ENCODE results near the gene PDXDC1.
"Not testable (repeated sequence)": the region's sequence is repeated elsewhere in the genome, so short reads cannot be mapped to it uniquely, and the experiment has no call there.

The PDXDC1 gene

DNA sequence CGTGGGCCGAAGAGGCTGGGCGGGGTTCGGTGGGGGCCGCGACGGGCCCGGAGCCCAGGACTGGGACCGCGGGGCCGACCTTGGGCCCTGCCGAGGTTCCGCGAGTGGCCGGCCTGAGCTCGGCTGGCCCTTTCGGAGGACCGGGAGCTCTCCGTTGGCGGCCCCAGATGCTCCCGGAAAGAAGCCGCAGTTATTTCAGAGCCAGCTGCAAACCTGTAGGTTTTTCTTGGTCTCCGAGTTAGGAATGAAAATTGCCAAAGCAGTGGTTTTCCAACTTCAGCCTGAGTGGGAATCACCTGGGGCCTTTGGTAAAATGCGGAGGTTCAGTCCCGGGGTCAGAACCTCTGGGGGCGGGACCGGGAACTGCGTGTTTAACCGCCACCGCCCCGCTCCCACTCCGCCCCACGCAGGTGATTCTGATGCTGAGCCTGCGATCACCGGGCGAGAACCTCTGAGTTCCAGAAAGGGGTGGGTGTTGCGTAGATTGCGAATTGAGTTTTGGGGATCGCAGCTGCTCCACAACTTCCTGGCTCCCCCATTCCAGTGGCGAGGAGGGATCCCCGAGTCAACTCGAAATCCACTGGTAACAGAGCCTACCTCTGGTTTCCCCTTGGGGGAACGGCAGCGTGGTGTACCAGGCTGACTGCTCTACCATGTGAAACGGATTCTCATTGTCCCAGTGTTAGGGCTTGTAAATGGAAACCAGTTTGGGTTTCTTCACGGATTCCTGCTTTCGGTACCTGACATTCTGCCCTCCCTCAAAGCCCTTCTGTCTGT, 780 bp downstream of the PDXDC1 start:
- DNase-seq: peak; percentile 64

DNA sequence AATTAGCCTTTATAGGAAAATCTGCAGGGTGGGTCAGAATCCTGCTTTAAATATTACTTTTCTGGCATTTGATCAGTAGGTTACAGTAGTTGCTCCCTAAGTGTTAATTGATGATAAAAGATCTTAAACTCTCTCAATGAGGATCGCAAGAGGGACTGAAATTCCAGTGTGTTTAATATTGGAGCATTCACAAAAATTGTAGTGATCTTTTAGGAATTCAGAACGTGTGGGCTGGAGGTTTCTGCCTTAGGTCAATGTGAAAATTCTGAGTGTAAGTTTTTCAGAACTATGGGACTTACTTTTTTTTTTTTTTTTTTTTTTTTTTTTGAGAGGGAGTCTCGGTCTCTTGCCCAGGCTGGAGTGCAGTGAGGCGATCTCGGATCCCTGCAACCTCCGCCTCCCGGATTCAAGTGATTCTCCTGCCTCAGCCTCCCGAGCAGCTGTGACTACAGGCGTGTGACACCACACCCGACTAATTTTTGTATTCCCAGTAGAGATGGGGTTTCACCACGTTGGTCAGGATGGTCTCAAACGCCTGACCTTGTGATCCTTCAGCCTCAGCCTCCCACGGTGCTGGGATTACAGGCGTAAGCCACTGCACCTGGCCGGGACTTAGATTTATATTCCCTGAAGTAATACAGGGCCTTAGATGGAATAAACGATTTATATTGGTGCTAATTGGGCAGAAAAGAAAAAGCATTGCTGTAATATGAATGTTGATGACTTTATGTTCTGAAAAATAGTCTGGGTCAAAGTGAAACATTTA, 2.3 kb downstream of the PDXDC1 start:
- DNase-seq: not testable (repeated sequence)

DNA sequence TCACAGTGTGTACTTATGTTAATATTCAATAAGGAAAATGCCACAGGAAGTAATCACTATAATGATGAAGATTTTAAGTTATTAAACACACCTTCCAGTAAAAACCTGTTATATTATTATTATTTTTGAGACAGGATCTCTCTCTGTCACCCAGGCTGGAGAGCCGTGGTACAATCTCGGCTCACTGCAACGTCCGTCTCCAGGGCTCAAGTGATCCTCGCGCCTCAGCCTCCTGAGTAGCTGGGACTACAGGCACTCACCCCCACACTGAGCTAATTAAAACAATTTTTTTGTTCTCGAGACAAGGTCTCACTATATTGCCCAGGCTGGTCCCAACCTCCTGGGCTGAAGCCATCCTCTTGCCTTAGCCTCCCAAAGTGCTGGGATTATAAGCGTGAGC, 3.5 kb downstream of the PDXDC1 start:
- not testable (repeated sequence) for DNase-seq

DNA sequence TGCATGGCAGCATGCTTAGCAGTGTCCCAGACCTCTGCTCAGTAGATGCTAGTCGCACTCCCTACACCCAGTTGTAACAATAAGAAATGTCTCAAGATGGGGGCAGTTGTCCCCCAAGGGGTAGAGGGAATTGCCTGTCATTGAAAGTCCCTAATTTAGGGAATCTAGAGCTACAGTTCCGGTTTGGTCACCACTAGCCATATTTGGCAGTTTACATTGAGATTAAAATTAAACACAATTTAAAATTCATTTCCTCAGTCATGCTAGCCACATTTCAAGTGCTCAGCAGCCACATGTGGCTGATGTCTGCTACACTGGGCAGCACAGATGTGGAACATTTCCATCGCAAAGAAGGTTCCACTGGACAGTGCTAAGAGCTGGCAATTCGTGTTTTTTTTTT, 4.1 kb downstream of the PDXDC1 start:
- DNase-seq: not testable (repeated sequence)

DNA sequence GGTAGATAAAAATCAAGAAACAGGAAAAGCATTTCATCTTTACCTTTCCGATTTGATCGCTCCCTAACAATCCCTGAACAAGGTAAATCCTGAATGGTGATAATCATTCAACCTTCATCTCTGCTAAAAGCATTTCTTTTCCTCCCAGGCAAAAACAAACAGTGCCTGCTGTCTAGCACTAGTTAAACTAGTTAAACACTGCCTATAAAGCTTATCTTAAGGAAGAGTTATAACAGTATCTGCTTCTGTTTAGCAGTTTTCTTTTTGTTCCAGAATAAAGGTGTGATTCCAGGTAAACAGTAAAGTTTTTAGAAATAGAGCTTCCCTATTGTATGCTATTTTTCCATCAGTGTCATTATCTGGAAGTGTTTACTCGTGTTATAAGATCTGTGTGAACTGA, 6.4 kb downstream of the PDXDC1 start:
- not testable (repeated sequence) for DNase-seq

DNA sequence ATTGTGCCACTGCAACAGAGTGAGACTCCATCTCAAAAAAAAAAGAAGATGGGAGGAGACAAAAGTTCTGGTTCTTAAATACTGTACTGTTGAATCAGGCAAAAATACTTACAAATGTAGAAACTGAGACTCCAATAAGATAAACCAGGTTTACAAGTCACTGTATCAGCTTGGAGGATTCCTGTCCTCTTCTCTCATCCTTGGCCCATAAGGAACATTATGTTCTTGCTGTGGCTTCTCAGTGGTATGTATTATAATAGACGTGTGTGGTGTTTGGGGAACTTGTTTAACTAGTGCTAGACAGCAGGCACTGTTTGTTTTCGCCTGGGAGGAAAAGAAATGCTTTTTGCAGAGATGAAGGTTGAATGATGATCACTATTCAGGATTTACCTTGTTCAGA, 7.7 kb downstream of the PDXDC1 start:
- DNase-seq: not testable (repeated sequence)

DNA sequence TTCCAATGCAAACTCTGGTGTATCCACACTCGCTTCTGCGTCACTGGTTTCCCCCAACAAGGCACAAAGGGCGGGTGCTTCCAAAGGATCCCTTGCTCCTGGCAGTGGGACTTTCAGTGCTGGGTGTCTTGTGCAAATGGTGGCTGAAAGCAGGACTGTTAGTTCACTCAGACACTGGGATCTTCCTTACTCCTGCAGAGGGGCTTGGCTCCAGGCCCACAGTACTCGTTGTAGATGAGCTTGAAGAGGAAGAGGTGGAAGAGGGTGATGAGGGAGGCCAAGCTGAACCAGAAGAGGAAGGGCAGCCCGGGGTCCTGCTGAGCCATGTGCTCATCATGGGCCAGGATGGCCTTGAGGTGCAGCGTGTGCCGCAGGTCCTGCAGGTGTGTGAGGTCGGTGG, 13.3 kb downstream of the PDXDC1 start:
- DNase-seq: not testable (repeated sequence)

DNA sequence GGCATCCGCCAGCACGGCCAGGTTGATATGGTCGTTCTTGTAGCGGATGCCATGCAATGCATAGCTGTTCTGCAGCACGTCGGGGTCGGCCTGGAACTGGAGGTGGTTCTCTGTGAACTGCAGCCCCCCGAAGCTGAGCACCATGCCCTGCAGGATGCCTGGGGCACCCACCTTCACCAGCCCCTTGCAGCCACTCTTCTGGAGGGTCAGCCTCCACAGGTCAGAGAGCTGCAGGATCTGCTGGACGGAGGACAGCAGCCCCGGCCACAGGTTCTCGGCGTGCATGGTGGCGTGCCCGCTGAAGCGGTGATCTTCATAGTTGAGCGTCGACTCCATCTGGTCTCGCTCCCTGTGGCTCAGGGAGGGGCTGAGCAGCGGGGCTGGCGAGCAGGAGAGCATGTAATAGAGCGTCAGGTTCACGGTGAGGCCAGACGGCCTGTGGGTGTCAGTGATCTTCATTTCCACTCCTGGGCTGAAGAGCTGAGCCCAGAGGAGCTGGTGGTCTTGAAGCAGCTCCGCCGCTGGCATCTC, 13.9 kb downstream of the PDXDC1 start:
- not testable (repeated sequence) for DNase-seq

DNA sequence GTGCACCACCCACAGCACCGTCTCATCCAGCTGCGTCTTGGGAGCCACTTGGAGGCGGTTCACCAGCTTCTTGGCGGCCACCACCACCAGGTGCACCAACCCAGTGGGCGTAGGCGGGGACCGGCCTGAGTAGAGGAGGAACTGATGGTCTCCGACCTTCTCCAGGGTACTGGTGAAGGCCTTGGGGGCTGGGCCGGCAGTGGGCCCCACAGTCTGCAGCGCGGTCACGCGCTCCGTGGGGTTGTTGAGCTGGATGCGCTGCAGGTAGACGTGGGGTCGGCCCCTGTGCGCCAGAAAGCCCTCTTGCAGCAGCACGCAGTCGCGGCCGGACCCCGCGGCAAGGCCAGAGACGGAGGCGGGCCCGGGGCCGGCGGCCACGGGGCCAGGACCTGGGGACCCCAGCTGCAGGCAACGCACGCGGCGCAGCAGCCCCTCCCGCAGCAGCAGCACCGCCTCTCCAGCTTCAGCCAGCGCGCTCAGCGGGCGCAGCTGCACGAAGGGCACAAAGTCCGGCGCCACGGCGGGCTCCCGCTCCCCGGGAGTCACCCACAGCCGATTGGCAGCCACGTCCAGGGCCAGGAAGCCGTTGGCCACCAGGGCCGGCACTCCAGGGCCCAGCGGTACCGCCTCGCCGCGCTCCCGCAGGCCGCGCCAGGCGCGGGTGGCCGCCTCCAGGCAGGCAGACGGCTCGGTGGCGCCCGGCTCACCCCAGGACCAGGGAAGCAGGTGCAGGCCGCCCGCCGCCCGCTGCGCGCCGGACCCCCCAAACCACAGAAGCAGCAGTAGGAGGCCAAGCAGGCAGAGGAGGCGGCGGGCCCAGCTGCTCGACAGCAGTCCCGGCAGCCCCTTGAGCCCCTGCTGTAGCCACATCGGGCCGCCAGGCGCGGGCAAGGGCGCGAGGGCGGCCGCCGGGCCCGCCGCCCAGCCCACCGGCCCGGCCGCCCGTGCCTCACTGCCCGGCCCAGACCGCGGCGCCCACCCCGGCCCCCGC, 14.8 kb downstream of the PDXDC1 start:
- not testable (repeated sequence) for DNase-seq

DNA sequence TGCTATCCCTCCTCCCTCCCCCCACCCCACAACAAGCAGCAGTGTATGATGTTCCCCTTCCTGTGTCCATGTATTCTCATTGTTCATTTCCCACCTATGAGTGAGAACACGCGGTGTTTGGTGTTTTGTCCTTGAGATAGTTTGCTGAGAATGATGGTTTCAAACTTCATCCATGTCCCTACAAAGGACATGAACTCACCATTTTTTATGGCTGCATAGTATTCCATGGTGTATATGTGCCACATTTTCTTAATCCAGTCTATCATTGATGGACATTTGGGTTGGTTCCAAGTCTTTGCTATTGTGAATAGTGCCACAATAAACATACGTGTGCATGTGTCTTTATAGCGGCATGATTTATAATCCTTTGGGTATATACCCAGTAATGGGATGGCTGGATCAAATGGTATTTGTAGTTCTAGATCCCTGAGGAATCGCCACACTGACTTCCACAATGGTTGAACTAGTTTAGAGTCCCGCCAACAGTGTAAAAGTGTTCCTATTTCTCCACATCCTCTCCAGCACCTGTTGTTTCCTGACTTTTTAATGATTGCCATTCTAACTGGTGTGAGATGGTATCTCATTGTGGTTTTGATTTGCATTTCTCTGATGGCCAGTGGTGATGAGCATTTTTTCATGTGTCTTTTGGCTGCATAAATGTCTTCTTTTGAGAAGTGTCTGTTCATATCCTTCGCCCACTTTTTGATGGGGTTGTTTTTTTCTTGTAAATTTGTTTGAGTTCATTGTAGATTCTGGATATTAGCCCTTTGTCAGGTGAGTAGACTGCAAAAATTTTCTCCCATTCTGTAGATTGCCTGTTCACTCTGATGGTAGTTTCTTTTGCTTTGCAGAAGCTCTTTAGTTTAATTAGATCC, 18.7 kb downstream of the PDXDC1 start:
- not testable (repeated sequence) for DNase-seq

DNA sequence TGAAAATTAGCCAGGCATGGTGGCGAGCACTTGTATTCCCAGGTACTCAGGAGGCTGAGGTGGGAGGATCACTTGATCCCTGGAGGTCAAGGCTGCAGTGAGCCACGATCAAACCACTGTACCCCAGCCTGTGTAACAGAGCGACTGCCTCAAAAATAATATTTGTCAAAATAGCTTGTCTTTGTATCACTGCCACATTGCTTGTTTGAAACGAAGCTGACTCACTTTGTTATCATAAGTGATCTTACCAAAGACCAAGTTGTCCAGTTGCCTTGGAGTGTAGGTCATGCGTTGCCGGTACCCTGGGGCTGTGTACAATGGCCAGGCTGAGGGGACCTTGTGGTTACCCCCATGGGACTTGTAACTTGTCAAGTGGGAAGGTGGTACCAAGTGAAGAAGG, 21.9 kb downstream of the PDXDC1 start:
- not testable (repeated sequence) for DNase-seq

DNA sequence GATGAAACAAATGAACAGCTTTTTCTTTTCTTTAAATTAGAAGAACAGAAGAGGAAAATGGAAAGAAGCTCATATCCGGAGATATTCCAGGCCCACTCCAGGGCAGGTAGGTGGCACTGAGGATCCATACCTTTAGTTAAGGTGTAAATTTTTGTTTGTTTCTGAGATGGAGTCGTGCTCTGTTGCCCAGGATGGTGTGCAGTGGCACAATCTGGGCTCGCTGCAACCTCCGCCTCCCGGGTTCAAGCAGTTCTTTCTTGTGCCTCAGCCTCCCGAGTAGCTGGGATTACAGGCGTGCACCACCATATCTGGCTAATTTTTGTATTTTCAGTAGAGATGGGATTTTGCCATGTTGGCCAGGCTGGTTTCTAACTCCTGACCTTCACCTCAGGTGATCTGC, 23.5 kb downstream of the PDXDC1 start:
- not testable (repeated sequence) for DNase-seq

DNA sequence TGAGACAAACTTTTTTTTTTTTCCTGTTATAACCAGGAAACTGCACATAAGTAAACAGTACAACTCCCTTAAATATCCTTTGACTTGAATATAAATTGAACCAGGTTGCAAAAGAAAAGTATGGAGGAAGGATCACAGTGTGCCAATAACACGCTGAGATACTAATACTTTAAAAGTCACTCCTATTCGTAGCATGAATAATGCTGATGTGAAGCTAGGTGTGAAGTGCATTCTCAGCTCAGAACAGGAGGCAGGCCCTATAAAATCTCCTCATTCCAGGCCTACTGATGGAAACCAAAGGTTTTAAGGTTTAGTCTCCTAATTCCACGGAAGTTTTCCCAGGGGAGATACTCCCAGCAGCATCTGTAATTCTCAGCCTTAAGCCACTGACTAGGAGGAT, 25.0 kb downstream of the PDXDC1 start:
- not testable (repeated sequence) for DNase-seq

DNA sequence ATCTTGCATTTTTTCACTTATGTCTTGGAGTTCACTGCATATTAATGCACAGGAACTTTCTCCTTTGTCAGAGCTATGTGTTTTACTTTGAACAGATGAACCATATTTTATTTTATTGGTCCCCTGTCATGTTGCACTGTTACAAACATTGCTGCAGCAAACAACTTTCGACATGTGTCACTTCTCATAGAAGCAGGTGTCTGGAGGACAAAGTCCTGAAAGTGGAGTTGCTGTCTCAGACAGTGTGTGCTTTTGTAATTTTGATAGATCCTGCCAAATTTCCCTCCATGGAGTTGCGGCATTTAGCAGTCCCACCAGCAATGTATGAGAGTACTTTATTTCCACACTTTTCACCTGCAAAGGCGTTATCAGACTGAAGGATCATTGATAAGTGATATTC, 27.6 kb downstream of the PDXDC1 start:
- DNase-seq: not testable (repeated sequence)

DNA sequence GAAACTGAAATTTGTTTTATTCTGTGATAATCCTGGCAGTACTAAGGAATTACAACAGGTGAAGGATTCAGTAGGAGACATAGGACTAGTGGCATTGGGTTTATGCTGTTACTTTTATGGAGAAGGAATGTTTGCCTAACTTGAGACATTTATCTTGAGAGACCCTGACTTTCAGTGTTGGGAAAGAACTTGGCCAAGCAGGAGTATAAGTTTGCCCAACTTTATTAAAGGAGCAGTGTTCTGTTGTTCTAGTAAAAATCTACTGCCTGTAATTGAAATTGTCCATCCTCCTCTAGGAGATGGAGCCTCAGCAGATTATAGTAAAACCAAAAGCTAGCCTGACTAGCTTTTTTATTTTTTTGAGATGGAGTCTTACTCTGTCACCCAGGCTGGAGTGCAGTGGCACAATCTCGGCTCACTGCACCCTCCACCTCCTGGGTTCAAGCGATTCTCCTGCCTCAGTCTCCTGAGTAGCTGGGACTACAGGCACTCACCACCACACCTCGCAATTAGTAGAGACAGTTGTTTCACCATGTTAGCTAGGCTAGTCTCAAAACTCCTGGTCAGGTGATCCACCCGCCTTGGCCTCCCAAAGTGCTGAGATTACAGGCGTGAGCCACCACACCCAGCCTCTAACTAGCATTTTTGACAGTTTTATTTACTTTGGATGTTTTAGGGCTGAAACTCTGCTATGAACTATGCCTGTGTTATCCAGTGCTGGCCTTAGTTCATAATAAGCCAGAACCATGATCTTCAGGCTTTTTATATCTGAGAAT, 30.7 kb downstream of the PDXDC1 start:
- not testable (repeated sequence) for DNase-seq

DNA sequence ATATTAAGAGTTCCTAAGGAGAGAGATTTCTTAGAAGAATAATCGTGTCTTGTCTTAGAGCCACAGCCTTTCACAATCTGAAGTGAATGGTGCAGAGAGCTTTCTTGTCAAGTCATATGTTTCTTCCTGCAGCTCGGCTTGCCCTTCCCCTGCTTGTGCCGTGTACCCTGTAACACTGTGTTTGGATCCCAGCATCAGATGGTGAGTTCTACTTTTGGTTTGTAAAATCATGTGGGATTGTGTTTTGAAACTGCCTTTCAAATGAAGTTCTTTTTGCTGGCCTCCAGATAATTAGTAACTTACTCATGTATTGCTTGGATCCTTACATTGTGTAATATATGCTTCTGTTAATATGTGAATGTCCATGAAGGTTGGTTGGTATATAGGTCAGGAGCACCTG, 33.8 kb downstream of the PDXDC1 start:
- DNase-seq: not testable (repeated sequence)

DNA sequence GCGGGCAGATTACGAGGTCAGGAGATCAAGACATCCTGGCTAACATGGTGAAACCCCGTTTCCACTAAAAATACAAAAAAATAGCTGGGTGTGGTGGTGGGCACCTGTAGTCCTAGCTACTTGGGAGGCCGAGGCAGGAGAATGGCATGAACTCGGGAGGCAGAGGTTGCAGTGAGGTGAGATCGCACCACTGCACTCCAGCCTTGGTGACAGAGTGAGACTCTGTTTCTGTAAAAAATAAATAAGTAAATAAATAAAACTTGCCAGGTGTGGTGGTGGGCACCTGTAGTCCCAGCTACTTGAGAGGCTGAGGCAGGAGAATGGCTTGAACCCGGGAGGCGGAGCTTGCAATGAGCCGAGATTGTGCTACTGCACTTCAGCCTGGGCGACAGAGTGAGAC, 38.1 kb downstream of the PDXDC1 start:
- not testable (repeated sequence) for DNase-seq

DNA sequence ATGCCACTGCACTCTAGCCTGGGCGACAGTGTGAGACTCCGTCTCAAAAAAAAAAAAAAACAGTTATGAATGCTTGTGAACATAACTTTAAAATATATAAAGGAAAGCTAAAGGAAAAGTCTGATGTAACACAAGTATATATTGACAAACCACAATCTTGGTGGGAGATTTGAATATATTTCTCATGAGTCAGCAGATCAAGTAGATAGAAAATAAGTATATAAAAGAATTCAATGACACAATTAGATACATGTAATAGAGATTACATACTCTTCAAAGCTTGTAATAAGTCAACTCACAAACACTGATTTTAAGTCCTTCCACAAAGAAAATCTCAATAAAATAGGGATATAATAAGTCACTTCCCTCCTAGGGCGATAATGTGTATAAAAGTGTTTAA, 40.8 kb downstream of the PDXDC1 start:
- not testable (repeated sequence) for DNase-seq

DNA sequence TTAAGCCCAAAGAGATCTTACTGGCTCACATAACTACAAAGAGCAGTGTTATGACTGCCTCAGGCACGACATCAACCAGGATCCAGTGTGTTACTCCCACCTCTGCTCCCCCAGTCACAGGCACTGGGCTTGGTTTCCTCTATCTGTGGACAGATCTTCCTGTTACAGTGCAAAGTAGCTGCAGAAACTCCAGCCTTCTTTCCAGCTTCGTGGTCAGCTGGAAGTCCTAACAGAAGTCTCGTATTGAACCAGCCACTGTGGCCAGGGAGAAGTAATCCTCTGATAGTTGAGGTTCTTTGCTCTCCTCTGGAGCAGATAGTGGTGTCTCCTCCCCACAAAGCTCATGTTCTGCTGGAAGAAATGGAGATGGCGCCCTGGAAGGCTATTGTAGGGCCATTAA, 41.5 kb downstream of the PDXDC1 start:
- not testable (repeated sequence) for DNase-seq

DNA sequence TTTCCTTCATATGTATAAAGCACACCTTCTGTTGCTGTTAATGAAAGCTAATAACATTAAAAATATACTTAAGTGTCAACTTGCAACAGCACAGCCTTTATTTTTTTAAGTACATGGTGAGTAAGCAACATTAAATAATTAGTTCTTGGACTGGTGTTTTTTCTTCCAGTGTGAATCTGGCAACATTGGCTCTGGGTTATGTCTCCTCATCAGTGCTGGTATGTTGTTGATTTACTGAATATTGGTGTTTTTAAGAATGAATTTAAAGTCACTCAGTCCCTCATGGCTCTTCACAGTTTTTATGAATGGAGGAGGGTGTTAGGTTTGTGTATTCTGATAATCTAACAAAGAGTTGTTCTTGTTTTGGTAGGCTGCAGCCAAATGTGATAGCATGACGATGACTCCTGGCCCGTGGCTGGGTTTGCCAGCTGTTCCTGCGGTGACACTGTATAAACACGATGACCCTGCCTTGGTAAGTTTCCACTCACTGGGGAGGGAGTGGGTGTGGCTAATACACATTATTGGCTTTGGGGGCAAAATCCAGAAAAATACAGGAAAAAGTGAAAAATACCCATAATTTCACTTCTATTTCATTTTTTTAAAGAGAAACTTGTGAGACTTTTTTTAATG, 42.2 kb downstream of the PDXDC1 start:
- DNase-seq: not testable (repeated sequence)

Measured in DMS53 (cell line).